ENCODE data around the gene ARHGAP27. TPM values are rescaled to one million over a fixed set of nuclear protein-coding genes. Genes with fewer than 3 reads are reported as not detected.
"Not testable (repeated sequence)": the region's sequence is repeated elsewhere in the genome, so short reads cannot be mapped to it uniquely, and the experiment has no call there.

Gene ARHGAP27
- polyA plus RNA-seq, 4 donors: 65.2 to 132 (median 116) TPM

GRCh38 chr17:45461524-45462327 lies 29.1 kb upstream of the ARHGAP27 start:
- not testable (repeated sequence) for H3K9me3 ChIP-seq (ENCODE audit: control insufficient read depth in 2 of 2, insufficient read depth in 1 of 2, low read depth in 1 of 2, low read length in 1 of 2); FAIRE-seq; H3K4me3 ChIP-seq (ENCODE audit: low read depth in 1 of 3, low read length in 3 of 3); H3K4me1 ChIP-seq (ENCODE audit: control insufficient read depth in 3 of 3, insufficient read depth in 2 of 3, low read depth in 1 of 3, low read length in 2 of 3); H3K27me3 ChIP-seq (ENCODE audit: control insufficient read depth in 3 of 3, insufficient read depth in 3 of 3, low read length in 3 of 3); H3K36me3 ChIP-seq (ENCODE audit: control insufficient read depth in 3 of 3, insufficient read depth in 2 of 3, low read depth in 1 of 3, low read length in 3 of 3)
- DNase-seq: peak in 1 of 2 donors; percentile 33
- 53 to 80% (median 71%) methylated on average over 5 to 8 of the region's 8 CpGs for WGBS, 3 donors
- H3K27ac ChIP-seq (ENCODE audit: low read depth in 1 of 3, low read length in 2 of 3): peak overlapping the region in 1 of 3 donors; percentile 39

GRCh38 chr17:45460422-45460821 lies 27.8 kb upstream of the ARHGAP27 start:
- peaks cover 0 to 13% (median 2%) of the 10 kb centered on the region in 3 donors for H3K36me3 ChIP-seq (ENCODE audit: control insufficient read depth in 3 of 3, insufficient read depth in 2 of 3, low read depth in 1 of 3, low read length in 3 of 3)
- not testable (repeated sequence) for H3K27me3 ChIP-seq (ENCODE audit: control insufficient read depth in 3 of 3, insufficient read depth in 3 of 3, low read length in 3 of 3); H3K9me3 ChIP-seq (ENCODE audit: control insufficient read depth in 2 of 2, insufficient read depth in 1 of 2, low read depth in 1 of 2, low read length in 1 of 2); H3K4me3 ChIP-seq (ENCODE audit: low read depth in 1 of 3, low read length in 3 of 3); DNase-seq; FAIRE-seq; H3K4me1 ChIP-seq (ENCODE audit: control insufficient read depth in 3 of 3, insufficient read depth in 2 of 3, low read depth in 1 of 3, low read length in 2 of 3); H3K27ac ChIP-seq (ENCODE audit: low read depth in 1 of 3, low read length in 2 of 3)
- WGBS, 3 donors: 93 to 96% (median 93%) methylated on average over 4 to 5 of the region's 5 CpGs

GRCh38 chr17:45454341-45454740 lies 21.7 kb upstream of the ARHGAP27 start:
- not testable (repeated sequence) for DNase-seq; FAIRE-seq; H3K4me1 ChIP-seq (ENCODE audit: control insufficient read depth in 3 of 3, insufficient read depth in 2 of 3, low read depth in 1 of 3, low read length in 2 of 3); H3K27ac ChIP-seq (ENCODE audit: low read depth in 1 of 3, low read length in 2 of 3); H3K4me3 ChIP-seq (ENCODE audit: low read depth in 1 of 3, low read length in 3 of 3); H3K9me3 ChIP-seq (ENCODE audit: control insufficient read depth in 2 of 2, insufficient read depth in 1 of 2, low read depth in 1 of 2, low read length in 1 of 2); H3K27me3 ChIP-seq (ENCODE audit: control insufficient read depth in 3 of 3, insufficient read depth in 3 of 3, low read length in 3 of 3)
- 95 to 98% (median 96%) methylated on average over 7 of the region's 8 CpGs for WGBS, 3 donors
- peaks cover 0 to 29% (median 4%) of the 10 kb centered on the region in 3 donors for H3K36me3 ChIP-seq (ENCODE audit: control insufficient read depth in 3 of 3, insufficient read depth in 2 of 3, low read depth in 1 of 3, low read length in 3 of 3)

- peaks cover 0 to 29% (median 4%) of the 10 kb centered on the region in 3 donors for H3K36me3 ChIP-seq (ENCODE audit: control insufficient read depth in 3 of 3, insufficient read depth in 2 of 3, low read depth in 1 of 3, low read length in 3 of 3)
- WGBS, 3 donors: 90 to 96% (median 94%) methylated on average over 11 to 17 of the region's 17 CpGs
- not testable (repeated sequence) for DNase-seq; FAIRE-seq; H3K27ac ChIP-seq (ENCODE audit: low read depth in 1 of 3, low read length in 2 of 3); H3K4me1 ChIP-seq (ENCODE audit: control insufficient read depth in 3 of 3, insufficient read depth in 2 of 3, low read depth in 1 of 3, low read length in 2 of 3); H3K27me3 ChIP-seq (ENCODE audit: control insufficient read depth in 3 of 3, insufficient read depth in 3 of 3, low read length in 3 of 3); H3K9me3 ChIP-seq (ENCODE audit: control insufficient read depth in 2 of 2, insufficient read depth in 1 of 2, low read depth in 1 of 2, low read length in 1 of 2); H3K4me3 ChIP-seq (ENCODE audit: low read depth in 1 of 3, low read length in 3 of 3)
Measured at GRCh38 chr17:45453731-45454130, 21.1 kb upstream of the ARHGAP27 start.

- not testable (repeated sequence) for H3K4me3 ChIP-seq (ENCODE audit: low read depth in 1 of 3, low read length in 3 of 3); FAIRE-seq; H3K27me3 ChIP-seq (ENCODE audit: control insufficient read depth in 3 of 3, insufficient read depth in 3 of 3, low read length in 3 of 3); H3K27ac ChIP-seq (ENCODE audit: low read depth in 1 of 3, low read length in 2 of 3); H3K4me1 ChIP-seq (ENCODE audit: control insufficient read depth in 3 of 3, insufficient read depth in 2 of 3, low read depth in 1 of 3, low read length in 2 of 3); DNase-seq; H3K9me3 ChIP-seq (ENCODE audit: control insufficient read depth in 2 of 2, insufficient read depth in 1 of 2, low read depth in 1 of 2, low read length in 1 of 2)
- H3K36me3 ChIP-seq (ENCODE audit: control insufficient read depth in 3 of 3, insufficient read depth in 2 of 3, low read depth in 1 of 3, low read length in 3 of 3): peaks cover 0 to 29% (median 4%) of the 10 kb centered on the region in 3 donors
- 91 to 100% (median 98%) methylated on average over 2 to 5 of the region's 7 CpGs for WGBS, 3 donors
Measured at GRCh38 chr17:45453225-45453534, 20.5 kb upstream of the ARHGAP27 start.

- 77 to 88% (median 79%) methylated on average over 8 to 9 of the region's 9 CpGs for WGBS, 3 donors
- H3K36me3 ChIP-seq (ENCODE audit: control insufficient read depth in 3 of 3, insufficient read depth in 2 of 3, low read depth in 1 of 3, low read length in 3 of 3): peaks cover 0 to 29% (median 4%) of the 10 kb centered on the region in 3 donors
- not testable (repeated sequence) for H3K4me3 ChIP-seq (ENCODE audit: low read depth in 1 of 3, low read length in 3 of 3); H3K27me3 ChIP-seq (ENCODE audit: control insufficient read depth in 3 of 3, insufficient read depth in 3 of 3, low read length in 3 of 3); H3K27ac ChIP-seq (ENCODE audit: low read depth in 1 of 3, low read length in 2 of 3); H3K9me3 ChIP-seq (ENCODE audit: control insufficient read depth in 2 of 2, insufficient read depth in 1 of 2, low read depth in 1 of 2, low read length in 1 of 2); H3K4me1 ChIP-seq (ENCODE audit: control insufficient read depth in 3 of 3, insufficient read depth in 2 of 3, low read depth in 1 of 3, low read length in 2 of 3); DNase-seq; FAIRE-seq
Measured at GRCh38 chr17:45452329-45453224, 19.9 kb upstream of the ARHGAP27 start.

GRCh38 chr17:45451660-45452059 lies 19.0 kb upstream of the ARHGAP27 start:
- not testable (repeated sequence) for FAIRE-seq; H3K4me3 ChIP-seq (ENCODE audit: low read depth in 1 of 3, low read length in 3 of 3); H3K4me1 ChIP-seq (ENCODE audit: control insufficient read depth in 3 of 3, insufficient read depth in 2 of 3, low read depth in 1 of 3, low read length in 2 of 3); DNase-seq; H3K9me3 ChIP-seq (ENCODE audit: control insufficient read depth in 2 of 2, insufficient read depth in 1 of 2, low read depth in 1 of 2, low read length in 1 of 2); H3K27me3 ChIP-seq (ENCODE audit: control insufficient read depth in 3 of 3, insufficient read depth in 3 of 3, low read length in 3 of 3)
- WGBS, 3 donors: 81 to 92% (median 86%) methylated on average over 6 to 8 of the region's 10 CpGs
- Histone ChIP-seq H3K27ac (ENCODE audit: low read depth in 1 of 3, low read length in 2 of 3) (peak overlapping the region in 1 of 3 donors; percentile 24), H3K36me3 (ENCODE audit: control insufficient read depth in 3 of 3, insufficient read depth in 2 of 3, low read depth in 1 of 3, low read length in 3 of 3) (peaks cover 0 to 34% (median 1%) of the 10 kb centered on the region in 3 donors)

- no peak for DNase-seq
- Histone ChIP-seq H3K9me3 (ENCODE audit: control insufficient read depth in 2 of 2, insufficient read depth in 1 of 2, low read depth in 1 of 2, low read length in 1 of 2) (no peaks in the 10 kb centered on the region), H3K36me3 (ENCODE audit: control insufficient read depth in 3 of 3, insufficient read depth in 2 of 3, low read depth in 1 of 3, low read length in 3 of 3) (peaks cover 0 to 31% (median 1%) of the 10 kb centered on the region in 3 donors), H3K27ac (ENCODE audit: low read depth in 1 of 3, low read length in 2 of 3) (no peak overlapping the region), H3K27me3 (ENCODE audit: control insufficient read depth in 3 of 3, insufficient read depth in 3 of 3, low read length in 3 of 3) (no peaks in the 10 kb centered on the region), H3K4me1 (ENCODE audit: control insufficient read depth in 3 of 3, insufficient read depth in 2 of 3, low read depth in 1 of 3, low read length in 2 of 3) (no peaks in the 10 kb centered on the region), H3K4me3 (ENCODE audit: low read depth in 1 of 3, low read length in 3 of 3) (no peak overlapping the region)
- 87 to 92% (median 89%) methylated on average over 8 of the region's 8 CpGs for WGBS, 3 donors
- no peak for FAIRE-seq
Measured at GRCh38 chr17:45451131-45451530, 18.5 kb upstream of the ARHGAP27 start.
